Pons (tissue), 1 donor: ENCODE results near the gene KLHL6.
A peak's percentile ranks its signal among the peaks of the same experiment; 100 is the strongest.
"Not testable (repeated sequence)": the region's sequence is repeated elsewhere in the genome, so short reads cannot be mapped to it uniquely, and the experiment has no call there.

Experiments used
- DNase-seq: peaks from one replicate; pipeline ENCODE4 v3.0.0-alpha.2; 2016; ENCODE audit warnings: low spot score

Gene KLHL6

GRCh38 chr3:183448369-183449128, 107.0 kb downstream of the KLHL6 start:
- peak; percentile 41 for DNase-seq

GRCh38 chr3:183447206-183448001, 108.1 kb downstream of the KLHL6 start:
- DNase-seq = peak; percentile 82

DNA sequence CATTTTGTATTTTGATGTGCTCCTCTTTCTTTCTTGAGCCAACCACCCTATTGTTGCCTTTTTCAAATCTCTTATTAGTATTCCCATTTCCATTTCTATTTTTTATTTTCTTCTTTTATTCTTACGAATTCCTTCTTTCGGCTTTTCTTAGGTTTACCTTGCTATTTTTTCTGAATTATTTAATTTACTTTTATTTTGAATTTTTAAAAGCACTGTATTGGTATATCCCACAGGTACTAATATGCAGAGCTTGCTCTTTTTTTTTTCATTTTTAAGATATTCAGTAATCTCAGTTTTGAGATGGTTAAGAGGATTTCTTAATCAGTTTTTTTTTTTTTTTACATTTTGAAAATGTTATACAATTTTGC, 108.7 kb downstream of the KLHL6 start:
- no peak for DNase-seq

DNA sequence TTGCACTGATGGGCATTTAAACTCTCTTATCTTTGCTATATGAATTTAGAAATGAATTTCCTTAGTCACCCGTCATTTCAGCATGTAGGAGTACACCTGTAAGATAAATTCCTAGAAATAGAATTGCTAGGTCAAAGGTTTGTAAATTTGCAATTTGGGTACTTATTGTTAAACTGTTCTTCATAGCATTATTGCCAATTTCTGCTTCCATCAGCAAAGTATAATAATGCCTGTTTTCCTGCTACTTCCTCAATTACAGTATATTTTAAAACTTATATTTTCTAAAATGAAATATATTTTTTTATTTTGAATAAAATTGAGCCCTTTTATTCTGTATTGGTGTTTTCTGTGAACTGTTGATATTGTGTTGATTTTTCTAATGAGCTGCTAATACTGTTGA, 110.8 kb downstream of the KLHL6 start:
- no peak for DNase-seq

GRCh38 chr3:183443395-183444385, 111.8 kb downstream of the KLHL6 start:
- DNase-seq = no peak

DNA sequence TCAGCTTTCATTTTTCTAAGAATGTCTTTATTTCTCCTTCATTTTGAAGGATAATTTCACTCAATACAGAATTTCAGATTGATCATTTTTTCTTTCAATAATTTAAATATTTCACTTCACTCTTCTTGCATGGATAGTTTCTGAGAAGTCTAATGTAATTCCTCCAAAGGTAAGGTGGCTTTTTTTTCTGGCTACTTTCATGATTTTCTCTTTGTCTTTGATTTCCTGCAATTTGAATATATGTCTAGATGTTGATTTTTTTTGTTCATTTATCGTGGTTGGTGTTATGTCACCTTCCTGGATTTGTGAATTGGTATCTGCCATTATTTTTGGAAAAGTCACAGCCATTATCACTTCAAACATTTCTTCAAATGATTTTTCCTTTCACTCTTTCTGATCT, 112.5 kb downstream of the KLHL6 start:
- no peak for DNase-seq

DNA sequence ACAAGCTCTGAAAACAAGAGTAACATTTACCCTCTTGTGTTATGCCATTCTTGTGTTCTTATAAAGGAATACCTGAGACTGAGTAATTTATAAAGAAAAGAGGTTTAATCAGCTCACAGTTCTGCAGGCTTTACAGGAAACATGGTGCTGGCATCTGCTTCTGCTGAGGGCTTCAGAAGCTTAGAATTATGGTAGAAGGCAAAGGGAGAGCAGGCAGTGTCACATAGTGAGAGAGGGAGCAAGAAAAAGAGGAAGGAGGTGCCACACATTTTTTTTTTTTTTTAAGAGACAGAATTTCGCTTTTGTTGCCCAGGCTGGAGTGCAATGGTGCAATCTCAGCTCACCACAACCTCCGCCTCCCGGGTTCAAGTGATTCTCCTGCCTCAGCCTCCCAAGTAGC, 115.0 kb downstream of the KLHL6 start:
- DNase-seq = not testable (repeated sequence)

GRCh38 chr3:183439515-183439914, 116.0 kb downstream of the KLHL6 start:
- DNase-seq = no peak

- DNase-seq = no peak
These were observed 116.8 kb downstream of the KLHL6 start for GRCh38 chr3:183438735-183439134.

- no peak for DNase-seq
These were observed 117.6 kb downstream of the KLHL6 start for GRCh38 chr3:183437666-183438564.
